ENCODE results near the gene IQGAP3. TPM values are rescaled to one million over a fixed set of nuclear protein-coding genes. Genes with fewer than 3 reads are reported as not detected.

The IQGAP3 gene
- polyA plus RNA-seq, 1 donor from 2014 or later = not detected

DNA sequence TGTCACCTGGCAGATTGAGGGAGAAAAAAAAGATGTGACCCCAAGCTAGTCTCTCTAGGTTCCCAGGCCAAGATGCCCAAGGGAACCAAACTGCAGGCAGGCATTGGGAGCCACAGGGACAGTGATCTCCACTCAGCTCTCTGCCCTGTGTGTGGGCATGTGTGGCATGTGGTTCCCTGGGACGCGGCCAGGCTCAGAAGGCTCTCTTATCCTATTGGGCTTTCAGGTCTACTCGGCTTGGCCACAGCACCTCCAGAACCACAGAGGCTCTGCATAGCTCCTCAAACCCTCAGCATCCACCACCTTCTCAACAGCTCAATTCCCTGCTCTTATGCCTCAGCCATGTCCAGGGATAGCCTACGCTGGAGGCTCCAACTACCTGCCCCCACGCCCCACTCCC lies 22.0 kb downstream of the IQGAP3 start:
- Mint-ChIP-seq H3K27ac (peak overlapping the region in 1 of 3 donors; percentile 50), H3K36me3 (no peaks in the 10 kb centered on the region), H3K4me3 (no peak overlapping the region), H3K4me1 (peaks cover 12 to 20% (median 16%) of the 10 kb centered on the region in 3 donors), H3K9me3 (no peaks in the 10 kb centered on the region), H3K27me3 (no peaks in the 10 kb centered on the region)

DNA sequence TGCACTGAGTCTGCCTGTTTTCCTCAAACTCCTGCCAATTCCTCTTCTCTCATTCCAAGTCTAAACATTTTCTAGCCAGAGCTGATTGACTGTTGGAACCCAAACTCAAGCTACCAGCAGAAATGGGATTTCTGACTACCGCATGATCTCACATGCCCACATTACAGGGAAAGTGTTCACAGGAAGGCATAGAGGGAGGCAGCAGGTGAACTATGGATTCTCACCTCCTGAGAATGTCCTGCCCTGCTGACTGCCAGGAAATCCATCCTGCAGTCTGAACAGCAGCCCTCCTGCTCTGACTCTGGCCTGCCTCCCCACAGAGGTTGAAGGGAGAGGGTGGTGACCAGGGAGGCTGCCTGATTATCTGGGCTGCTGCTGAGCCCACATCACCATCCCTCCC lies 22.5 kb downstream of the IQGAP3 start:
- Mint-ChIP-seq H3K4me3 (no peak overlapping the region), H3K9me3 (no peaks in the 10 kb centered on the region), H3K36me3 (no peaks in the 10 kb centered on the region), H3K27me3 (no peaks in the 10 kb centered on the region), H3K27ac (peak overlapping the region in 1 of 3 donors; percentile 71), H3K4me1 (peaks cover 12 to 20% (median 16%) of the 10 kb centered on the region in 3 donors)

DNA sequence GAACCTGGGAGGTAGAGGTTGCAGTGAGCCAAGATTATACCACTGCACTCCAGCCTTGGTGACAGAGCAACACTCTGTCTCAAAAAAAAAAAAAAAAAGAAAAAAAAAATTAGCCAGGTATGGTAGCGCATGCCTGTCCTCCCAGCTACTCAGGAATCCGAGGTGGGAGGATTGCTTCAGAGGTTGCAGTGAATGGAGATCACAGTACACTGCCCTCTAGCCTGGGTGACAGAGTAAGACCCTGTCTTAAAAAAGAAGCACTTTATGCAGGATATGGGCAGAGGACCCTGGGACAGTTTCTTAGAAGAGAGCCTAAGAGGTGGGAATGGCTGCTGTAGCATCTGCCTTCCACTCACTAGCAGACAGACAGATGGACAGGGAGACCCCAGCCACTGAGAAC lies 23.0 kb downstream of the IQGAP3 start:
- no peaks in the 10 kb centered on the region for H3K27me3 Mint-ChIP-seq
- peaks cover 12 to 21% (median 16%) of the 10 kb centered on the region in 3 donors for H3K4me1 Mint-ChIP-seq
- no peaks in the 10 kb centered on the region for H3K9me3 Mint-ChIP-seq
- H3K36me3 Mint-ChIP-seq = no peaks in the 10 kb centered on the region
- H3K27ac Mint-ChIP-seq = no peak overlapping the region
- H3K4me3 Mint-ChIP-seq = no peak overlapping the region

DNA sequence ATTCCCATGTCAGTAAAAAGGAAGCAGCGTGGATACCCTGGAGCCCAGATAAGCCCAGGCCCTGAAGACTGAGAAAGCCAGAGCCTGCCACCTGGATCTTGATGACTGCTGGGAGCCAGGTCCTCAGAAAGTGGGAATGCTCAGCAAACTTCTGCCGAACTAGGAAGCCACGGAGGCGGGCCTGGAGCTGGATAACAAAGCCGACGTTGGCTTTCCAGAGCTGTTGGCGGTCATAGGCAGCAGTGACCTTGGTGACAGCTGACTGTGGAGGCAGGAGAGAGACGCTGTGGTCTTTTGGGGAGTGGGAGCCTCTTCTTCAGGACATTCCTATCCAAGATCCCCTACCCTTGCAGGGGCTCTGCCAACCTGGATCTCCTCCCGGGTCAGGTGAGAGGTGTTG lies 24.4 kb downstream of the IQGAP3 start:
- peaks cover 8 to 16% (median 13%) of the 10 kb centered on the region in 3 donors for H3K4me1 Mint-ChIP-seq
- no peaks in the 10 kb centered on the region for H3K27me3 Mint-ChIP-seq
- no peak overlapping the region for H3K4me3 Mint-ChIP-seq
- no peaks in the 10 kb centered on the region for H3K36me3 Mint-ChIP-seq
- H3K9me3 Mint-ChIP-seq = no peaks in the 10 kb centered on the region
- H3K27ac Mint-ChIP-seq = no peak overlapping the region

DNA sequence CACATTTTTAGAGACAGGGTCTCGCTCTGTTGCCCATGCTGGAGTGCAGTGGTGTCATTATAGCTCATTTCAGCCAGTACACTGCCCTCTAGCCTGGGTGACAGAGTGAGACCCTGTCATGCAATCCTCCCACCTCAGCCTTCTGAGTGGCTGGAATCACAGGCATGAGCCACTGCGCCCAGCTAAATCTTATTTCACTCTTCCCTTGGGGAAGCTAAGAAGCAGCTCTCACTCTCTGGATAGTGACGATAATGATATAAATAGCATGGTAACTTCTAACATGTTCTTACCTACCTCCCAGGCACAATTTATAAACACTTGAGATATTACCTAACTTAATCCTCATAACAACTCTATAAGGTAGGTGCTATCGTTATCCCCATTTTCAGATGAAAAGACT lies 24.9 kb downstream of the IQGAP3 start:
- Mint-ChIP-seq H3K36me3 (no peaks in the 10 kb centered on the region), H3K27ac (no peak overlapping the region), H3K4me3 (no peak overlapping the region), H3K9me3 (no peaks in the 10 kb centered on the region), H3K4me1 (peaks cover 5 to 12% (median 10%) of the 10 kb centered on the region in 3 donors), H3K27me3 (no peaks in the 10 kb centered on the region)

DNA sequence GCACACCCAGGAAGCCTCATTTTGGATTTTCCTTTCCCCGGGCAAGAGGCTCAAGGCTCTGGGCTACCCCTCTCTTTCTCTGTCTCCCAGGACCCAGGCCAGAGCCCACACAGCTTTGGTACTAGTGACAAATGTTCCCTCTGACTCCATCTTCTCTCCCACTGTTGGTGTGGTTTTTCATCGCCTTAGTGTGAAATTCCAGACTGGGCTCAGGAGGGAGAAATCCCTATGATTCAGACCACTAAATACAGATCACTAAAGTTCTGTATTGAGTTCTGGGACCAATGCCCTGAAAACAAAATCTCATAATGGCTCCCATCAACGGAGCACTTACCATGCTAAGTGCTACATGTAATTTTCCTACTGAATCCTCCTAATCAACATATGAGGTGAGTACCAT lies 26.1 kb downstream of the IQGAP3 start:
- H3K9me3 Mint-ChIP-seq = no peaks in the 10 kb centered on the region
- no peaks in the 10 kb centered on the region for H3K36me3 Mint-ChIP-seq
- H3K4me1 Mint-ChIP-seq = peaks cover 0 to 4% (median 1%) of the 10 kb centered on the region in 3 donors
- H3K27ac Mint-ChIP-seq = no peak overlapping the region
- no peaks in the 10 kb centered on the region for H3K27me3 Mint-ChIP-seq
- H3K4me3 Mint-ChIP-seq = no peak overlapping the region

DNA sequence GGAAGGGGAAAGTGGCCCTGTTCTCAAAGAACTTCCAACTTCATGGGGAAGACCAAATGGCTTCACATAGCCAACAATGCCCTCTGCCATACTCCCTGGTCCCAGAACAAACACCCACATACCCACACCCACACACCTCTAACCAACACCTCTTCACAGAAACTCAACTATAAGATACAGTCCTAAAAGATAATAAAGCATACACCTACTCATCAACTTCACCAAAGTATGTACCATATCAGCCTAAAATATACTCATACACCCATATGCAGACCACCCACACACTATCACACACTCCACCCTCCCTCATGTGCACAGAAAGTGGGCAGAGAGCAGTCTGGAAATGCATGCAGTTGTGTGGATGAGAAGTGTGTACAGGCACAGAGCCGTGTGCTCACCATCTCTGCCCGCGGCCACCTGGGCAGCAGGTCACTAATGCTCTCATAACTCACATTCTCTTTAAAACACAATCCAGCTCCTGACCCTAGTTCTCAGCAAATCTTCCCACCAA lies 27.7 kb downstream of the IQGAP3 start:
- H3K9me3 Mint-ChIP-seq = no peaks in the 10 kb centered on the region
- no peaks in the 10 kb centered on the region for H3K36me3 Mint-ChIP-seq
- H3K27ac Mint-ChIP-seq = no peak overlapping the region
- no peak overlapping the region for H3K4me3 Mint-ChIP-seq
- no peaks in the 10 kb centered on the region for H3K27me3 Mint-ChIP-seq
- peaks cover 0 to 1% (median 0%) of the 10 kb centered on the region in 3 donors for H3K4me1 Mint-ChIP-seq

DNA sequence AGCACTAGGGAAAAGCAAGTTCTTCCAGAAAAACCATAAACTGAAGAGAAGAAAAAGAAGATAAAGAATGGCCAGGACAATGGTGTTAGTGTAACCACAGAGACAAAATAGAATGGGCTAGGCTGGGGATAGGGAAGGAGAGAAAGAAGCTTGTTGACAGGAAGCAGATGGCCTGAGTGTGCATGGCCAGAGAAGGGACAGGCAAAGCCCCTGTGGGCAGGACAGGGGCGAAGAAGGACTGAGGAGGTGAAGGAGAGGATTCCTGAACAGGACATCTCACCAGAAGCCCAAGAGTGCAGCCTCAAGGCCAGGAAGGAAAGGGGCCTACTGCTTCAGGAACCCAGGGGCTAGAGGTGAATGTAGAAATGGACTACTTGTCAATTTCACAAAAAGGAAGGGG lies 29.3 kb downstream of the IQGAP3 start:
- H3K4me1 Mint-ChIP-seq = peaks cover 0 to 1% (median 0%) of the 10 kb centered on the region in 3 donors
- no peaks in the 10 kb centered on the region for H3K9me3 Mint-ChIP-seq
- H3K27me3 Mint-ChIP-seq = no peaks in the 10 kb centered on the region
- no peaks in the 10 kb centered on the region for H3K36me3 Mint-ChIP-seq
- no peak overlapping the region for H3K4me3 Mint-ChIP-seq
- no peak overlapping the region for H3K27ac Mint-ChIP-seq

DNA sequence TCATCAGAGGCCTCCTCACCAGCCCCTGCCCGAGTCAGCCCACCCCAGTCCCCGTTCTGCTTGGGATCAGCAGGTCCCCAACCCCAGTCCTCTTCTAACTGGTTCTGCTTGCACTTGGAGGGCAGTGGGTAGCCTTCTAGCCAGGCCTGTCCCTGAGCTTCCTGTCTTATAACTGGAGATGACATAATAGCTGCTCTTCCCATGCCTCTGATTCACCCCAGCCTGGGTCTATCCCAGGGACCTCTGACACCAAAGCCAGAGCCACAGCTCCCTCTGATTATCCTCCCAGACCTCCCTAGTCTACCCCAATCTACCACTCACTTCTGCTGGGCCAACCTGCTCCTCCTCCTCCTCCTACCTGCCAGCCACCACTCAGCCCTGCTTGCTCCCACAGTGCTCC lies 31.4 kb downstream of the IQGAP3 start:
- no peak overlapping the region for H3K4me3 Mint-ChIP-seq
- peak overlapping the region in 2 of 3 donors; percentile 67 to 84 for H3K27ac Mint-ChIP-seq
- peaks cover 0 to 1% (median 0%) of the 10 kb centered on the region in 3 donors for H3K4me1 Mint-ChIP-seq
- H3K27me3 Mint-ChIP-seq = no peaks in the 10 kb centered on the region
- H3K36me3 Mint-ChIP-seq = no peaks in the 10 kb centered on the region
- H3K9me3 Mint-ChIP-seq = no peaks in the 10 kb centered on the region

DNA sequence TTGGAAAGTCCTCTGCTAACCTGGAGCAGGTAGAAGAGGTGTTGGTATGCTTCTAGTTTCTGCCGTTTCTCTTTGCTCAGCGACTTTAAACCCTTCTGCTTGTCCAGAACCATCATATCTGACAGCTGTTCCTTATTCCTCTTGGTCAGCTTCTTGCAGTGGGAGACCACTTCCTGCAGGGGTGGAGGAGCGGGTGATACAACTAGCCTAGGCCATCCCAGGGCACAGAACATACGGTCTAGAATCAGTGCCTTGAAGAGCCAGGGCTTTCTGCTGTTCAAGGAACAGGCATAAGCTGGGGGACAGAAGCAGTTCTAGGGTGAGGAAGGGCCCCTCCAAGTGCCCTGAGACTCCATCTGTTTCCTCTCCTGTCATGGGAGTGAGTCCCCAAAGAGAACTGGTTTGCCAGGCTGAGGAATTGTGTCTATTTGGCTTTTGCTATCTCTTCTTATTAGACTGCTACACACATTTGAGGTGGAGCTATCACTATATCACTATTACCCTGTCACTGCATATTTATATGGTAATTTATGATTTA lies 32.5 kb downstream of the IQGAP3 start:
- H3K36me3 Mint-ChIP-seq = no peaks in the 10 kb centered on the region
- H3K27ac Mint-ChIP-seq = no peak overlapping the region
- H3K4me3 Mint-ChIP-seq = no peak overlapping the region
- no peaks in the 10 kb centered on the region for H3K9me3 Mint-ChIP-seq
- no peaks in the 10 kb centered on the region for H3K27me3 Mint-ChIP-seq
- peaks cover 0 to 3% (median 0%) of the 10 kb centered on the region in 3 donors for H3K4me1 Mint-ChIP-seq

DNA sequence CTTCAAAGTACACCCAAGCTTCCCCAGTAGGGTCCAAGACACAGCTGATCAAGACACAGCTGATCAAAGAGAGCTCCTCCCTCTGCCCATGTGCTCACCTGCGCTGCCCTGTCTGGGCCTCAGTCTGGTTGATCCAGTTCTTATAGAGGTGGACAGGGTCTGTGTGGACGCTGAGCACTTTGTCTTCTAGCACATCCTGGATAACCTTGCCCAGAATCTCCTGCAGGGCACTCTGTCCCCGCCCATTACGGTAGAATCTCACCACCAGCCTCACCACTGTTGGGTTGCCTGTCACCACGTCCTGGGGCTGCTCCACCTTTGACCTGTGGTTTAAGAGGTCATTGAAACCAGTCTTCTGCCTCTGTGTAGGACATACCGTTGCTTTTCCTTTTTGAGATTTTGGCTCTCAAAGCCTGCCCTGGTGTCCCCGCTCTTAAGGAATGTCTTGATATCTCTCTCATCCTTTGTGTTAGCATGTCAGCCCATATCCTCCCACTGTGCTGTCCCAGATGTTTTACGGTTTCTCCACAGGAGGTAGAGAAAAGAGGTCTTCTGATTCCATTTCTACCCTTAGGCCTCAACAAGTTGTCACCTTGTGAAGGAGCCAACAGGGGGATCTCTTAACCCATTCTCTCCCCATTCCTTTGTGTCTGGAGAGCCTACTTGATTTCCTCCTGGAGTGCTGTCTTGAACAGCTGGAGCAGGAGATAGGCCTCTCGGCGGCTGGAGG lies 33.5 kb downstream of the IQGAP3 start:
- Mint-ChIP-seq H3K4me1 (peaks cover 0 to 2% (median 0%) of the 10 kb centered on the region in 3 donors), H3K4me3 (no peak overlapping the region), H3K27me3 (no peaks in the 10 kb centered on the region), H3K27ac (no peak overlapping the region), H3K9me3 (no peaks in the 10 kb centered on the region), H3K36me3 (no peaks in the 10 kb centered on the region)

DNA sequence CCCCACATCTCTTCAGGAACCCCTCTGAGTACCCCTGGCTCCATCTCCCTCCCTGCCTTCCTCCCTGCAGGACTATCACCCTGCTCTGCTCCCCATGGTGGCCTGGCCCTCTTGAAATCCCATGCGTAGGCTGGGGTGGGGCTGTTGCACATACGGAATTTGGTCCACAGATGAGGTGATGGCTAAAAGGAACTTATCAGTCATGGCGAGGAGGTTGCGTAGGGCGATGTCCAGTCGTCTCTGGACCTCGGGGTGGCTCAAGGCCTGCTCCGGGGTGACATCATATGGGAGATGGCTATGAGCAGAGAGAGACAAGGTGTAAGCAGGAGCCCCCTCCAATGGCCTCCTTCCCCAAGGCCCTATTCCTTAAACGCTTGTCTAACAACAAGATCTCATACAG lies 35.3 kb downstream of the IQGAP3 start:
- Mint-ChIP-seq H3K27me3 (no peaks in the 10 kb centered on the region), H3K36me3 (no peaks in the 10 kb centered on the region), H3K4me3 (no peak overlapping the region), H3K27ac (peak overlapping the region in 1 of 3 donors; percentile 39), H3K9me3 (no peaks in the 10 kb centered on the region), H3K4me1 (peaks cover 0 to 2% (median 0%) of the 10 kb centered on the region in 3 donors)

DNA sequence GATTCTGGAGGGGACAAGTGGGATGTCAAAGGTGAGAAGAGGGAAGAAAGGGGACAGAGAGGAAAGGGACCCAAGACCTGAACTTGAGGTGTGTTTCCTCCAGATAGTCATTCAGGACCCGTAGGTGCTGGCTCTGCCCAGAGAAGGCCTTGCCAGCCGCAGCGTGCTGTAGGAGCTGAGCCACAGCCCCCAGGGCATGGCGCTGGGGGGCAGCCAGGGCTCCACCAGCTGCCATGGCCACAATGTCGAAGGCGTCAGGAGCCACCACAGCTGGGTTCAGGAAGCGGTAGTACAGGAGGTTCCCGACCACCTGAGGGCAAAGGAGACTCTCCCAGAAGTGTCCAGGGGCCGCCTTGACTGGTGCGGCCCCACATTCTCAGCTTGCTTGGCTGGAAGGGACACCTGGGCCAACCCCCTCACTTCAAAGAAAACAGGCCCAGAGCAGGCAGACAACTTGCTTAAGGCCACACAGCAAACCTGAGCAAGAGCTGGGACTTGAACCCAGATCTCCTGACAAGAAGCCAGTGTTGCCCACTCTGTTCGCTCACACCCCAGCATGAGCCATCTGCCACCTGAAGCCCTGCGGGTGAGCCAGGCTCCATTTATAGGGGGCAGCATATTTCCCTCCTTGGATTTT lies 37.8 kb downstream of the IQGAP3 start:
- no peak overlapping the region for H3K27ac Mint-ChIP-seq
- H3K4me1 Mint-ChIP-seq = peaks cover 0 to 2% (median 0%) of the 10 kb centered on the region in 3 donors
- no peaks in the 10 kb centered on the region for H3K27me3 Mint-ChIP-seq
- no peak overlapping the region for H3K4me3 Mint-ChIP-seq
- H3K9me3 Mint-ChIP-seq = no peaks in the 10 kb centered on the region
- no peaks in the 10 kb centered on the region for H3K36me3 Mint-ChIP-seq

DNA sequence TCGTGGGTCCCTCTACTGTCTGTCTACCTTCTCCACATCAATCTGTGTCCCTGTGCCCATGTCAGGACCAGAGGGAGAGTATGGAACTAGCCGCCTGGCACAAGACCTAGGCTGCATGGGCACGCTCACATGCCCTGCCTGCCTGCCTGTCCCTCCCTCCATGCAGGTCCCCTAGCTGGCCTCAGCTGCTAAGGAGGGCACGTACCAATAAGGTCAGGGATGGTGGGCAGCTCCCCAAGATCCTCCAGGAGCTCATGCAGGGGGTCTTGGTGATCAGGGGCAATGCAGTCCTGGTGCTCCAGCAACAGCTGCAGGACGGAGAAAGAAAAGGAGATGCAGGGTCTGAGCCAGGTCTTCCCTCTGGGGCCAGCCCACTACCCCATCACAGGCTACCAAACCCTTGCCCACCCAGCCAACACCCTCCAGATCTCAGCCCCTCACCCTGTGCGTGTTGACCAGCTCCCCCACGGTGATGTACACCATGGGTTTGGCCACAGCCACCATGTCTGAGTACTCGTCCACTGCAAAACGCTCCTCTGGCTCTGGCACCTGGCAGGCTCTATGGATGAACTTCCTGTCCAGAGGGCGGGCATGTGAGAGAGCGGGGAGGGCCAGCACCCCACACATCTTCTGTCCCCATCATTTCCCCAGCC lies 38.7 kb downstream of the IQGAP3 start:
- H3K27me3 Mint-ChIP-seq = no peaks in the 10 kb centered on the region
- H3K27ac Mint-ChIP-seq = no peak overlapping the region
- no peak overlapping the region for H3K4me3 Mint-ChIP-seq
- H3K4me1 Mint-ChIP-seq = peaks cover 0 to 2% (median 0%) of the 10 kb centered on the region in 3 donors
- no peaks in the 10 kb centered on the region for H3K36me3 Mint-ChIP-seq
- no peaks in the 10 kb centered on the region for H3K9me3 Mint-ChIP-seq

DNA sequence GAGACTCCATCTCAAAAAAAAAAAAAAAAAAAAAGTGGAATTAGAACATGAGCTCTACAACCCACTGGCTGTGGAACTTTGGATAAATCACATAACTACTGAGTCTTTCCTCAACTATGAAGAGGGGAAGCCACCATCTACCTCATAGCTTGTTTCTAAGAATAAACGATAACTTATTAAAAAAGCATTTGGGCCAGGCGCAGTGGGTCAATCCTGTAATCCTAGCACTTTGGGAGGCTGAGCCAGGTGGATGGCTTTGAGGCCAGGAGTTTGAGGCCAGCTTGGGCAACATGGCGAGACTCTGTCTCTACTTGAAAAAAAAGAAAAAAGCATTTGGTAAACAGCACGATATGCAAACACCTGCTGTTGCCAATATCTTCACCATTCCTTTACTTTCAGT lies 40.0 kb downstream of the IQGAP3 start:
- H3K27ac Mint-ChIP-seq = no peak overlapping the region
- H3K36me3 Mint-ChIP-seq = no peaks in the 10 kb centered on the region
- peaks cover 0 to 4% (median 0%) of the 10 kb centered on the region in 3 donors for H3K4me1 Mint-ChIP-seq
- no peaks in the 10 kb centered on the region for H3K27me3 Mint-ChIP-seq
- no peak overlapping the region for H3K4me3 Mint-ChIP-seq
- H3K9me3 Mint-ChIP-seq = no peaks in the 10 kb centered on the region

All from IgD-negative memory B cell (primary cell).